Adrenal gland (tissue), 12 donors: Measurements from ENCODE around the gene RNF223. TPM values are rescaled to one million over a fixed set of nuclear protein-coding genes. Genes with fewer than 3 reads are reported as not detected.
A peak's percentile ranks its signal among the peaks of the same experiment; 100 is the strongest.

Source experiments
- DNase-seq, 7 donors: peaks; one replicate each; pipeline ENCODE4 v3.0.0-alpha.2; 2019 to 2020
- H3K27ac ChIP-seq, 5 donors: fragments of 200-600 bp; sonication (generic) in 4 of 5; 1 replicate in 3 of 5; 2 replicates in 2 of 5; pipeline versions ENCODE4 v1.5.1 to v1.8.0; 2016 to 2020; ENCODE audit warnings: mild to moderate bottlenecking in 1 of 5
- H3K27me3 ChIP-seq: fragments of 200-600 bp; 2 replicates; pipeline ENCODE4 v1.8.0; 2021
- H3K36me3 ChIP-seq, 2 donors: fragments of 200-600 bp; replicated peaks in 1 of 2; 1 replicate in 1 of 2; 2 replicates in 1 of 2; pipeline versions ENCODE4 v1.5.1 to v1.8.0; 2018 to 2022
- H3K4me1 ChIP-seq, 2 donors: fragments of 200-600 bp; replicated peaks in 1 of 2; 1 replicate in 1 of 2; 2 replicates in 1 of 2; pipeline versions ENCODE4 v1.5.1 to v1.8.0; 2018 to 2021
- H3K4me3 ChIP-seq, 4 donors: fragments of 200-600 bp; sonication (generic) in 3 of 4; one replicate each; pipeline ENCODE4 v1.5.1; 2016 to 2018
- H3K9me3 ChIP-seq, 3 donors: fragments of 200-600 bp; sonication (generic) in 1 of 3; replicated peaks in 1 of 3; 1 replicate in 2 of 3; 2 replicates in 1 of 3; pipeline versions ENCODE4 v1.5.1 to v1.8.0; 2016 to 2021
- POLR2A ChIP-seq, 2 donors: fragments of 450-650 bp; IDR thresholded peaks; one replicate each; pipeline ENCODE4 v1.6.1; 2017; ENCODE audit warnings: antibody characterized with exemption in 2 of 2, mild to moderate bottlenecking in 2 of 2, moderate library complexity in 1 of 2
- WGBS, 4 donors: extraction: QIAGEN DNeasy Blood & Tissue Kit in 2 of 4; methylation state at CpG; one replicate each; pipeline versions ENCODE4 v1.1.5 to v1.1.7; 2013 to 2017; 5-methylcytosine and 5-hydroxymethylcytosine counted together
- intact Hi-C, 2 donors: fragments of 100-400 bp; cut with DNase I; formaldehyde crosslinking; loops; one replicate each; pipeline versions ENCODE4 v1.14.1 to v1.15.0; 2022 to 2023
- polyA plus RNA-seq, 3 donors: library from polyadenylated mRNA; stranded (reverse); fragments of 200-250 nt in 2 of 3; fragments of 350-450 nt in 1 of 3; fragmentation: Illumina TruSeq in 1 of 3; extraction: RNeasy Lipid Tissue Mini Kit (QIAGEN cat#74804) in 1 of 3; gene quantifications; one replicate each; pipeline ENCODE4 v1.2.3, GENCODE V29; 2013 to 2014
- total RNA-seq, 9 donors: library from RNA; depleted of rRNA in 4 of 9; stranded (reverse); fragments of >200 nt in 4 of 9; fragments of 120-200 nt in 1 of 9; fragmentation: NEBNext Ultra II Directional in 1 of 9; extraction: Animal tissue kit (Norgen Biotek cat#: 25700) in 1 of 9; gene quantifications; one replicate each; pipeline versions ENCODE4 v1.1.0 to v1.2.4, GENCODE V29; 2013 to 2023
- TF ChIP-seq, protein P1 (sequence below), 6 experiments: fragments of 450-650 bp in 4 of 6; fragments of 200-600 bp in 2 of 6; sonication (generic) in 1 of 6; IDR thresholded peaks; 1 replicate in 5 of 6; 2 replicates in 1 of 6; pipeline versions ENCODE4 v1.5.1 to v1.8.0; 2016 to 2021; ENCODE audit warnings: antibody characterized with exemption in 6 of 6, mild to moderate bottlenecking in 2 of 6, moderate library complexity in 1 of 6
- donor health status: healthy with polysubstance abuse.
- donor health status: Bipolar disorder and iron deficiency.
- donor health status: DM: yes; HTN: yes; CAD: no.
- donor health status: DM: no; HTN: no; CAD: no.
- donor health status: DM: no; HTN: no; CAD: no.
- donor health status: DM: yes; HTN: yes; CAD: no.

Gene RNF223
- total and polyA plus RNA-seq, 12 donors = 0.03 TPM; not detected in 11

DNA sequence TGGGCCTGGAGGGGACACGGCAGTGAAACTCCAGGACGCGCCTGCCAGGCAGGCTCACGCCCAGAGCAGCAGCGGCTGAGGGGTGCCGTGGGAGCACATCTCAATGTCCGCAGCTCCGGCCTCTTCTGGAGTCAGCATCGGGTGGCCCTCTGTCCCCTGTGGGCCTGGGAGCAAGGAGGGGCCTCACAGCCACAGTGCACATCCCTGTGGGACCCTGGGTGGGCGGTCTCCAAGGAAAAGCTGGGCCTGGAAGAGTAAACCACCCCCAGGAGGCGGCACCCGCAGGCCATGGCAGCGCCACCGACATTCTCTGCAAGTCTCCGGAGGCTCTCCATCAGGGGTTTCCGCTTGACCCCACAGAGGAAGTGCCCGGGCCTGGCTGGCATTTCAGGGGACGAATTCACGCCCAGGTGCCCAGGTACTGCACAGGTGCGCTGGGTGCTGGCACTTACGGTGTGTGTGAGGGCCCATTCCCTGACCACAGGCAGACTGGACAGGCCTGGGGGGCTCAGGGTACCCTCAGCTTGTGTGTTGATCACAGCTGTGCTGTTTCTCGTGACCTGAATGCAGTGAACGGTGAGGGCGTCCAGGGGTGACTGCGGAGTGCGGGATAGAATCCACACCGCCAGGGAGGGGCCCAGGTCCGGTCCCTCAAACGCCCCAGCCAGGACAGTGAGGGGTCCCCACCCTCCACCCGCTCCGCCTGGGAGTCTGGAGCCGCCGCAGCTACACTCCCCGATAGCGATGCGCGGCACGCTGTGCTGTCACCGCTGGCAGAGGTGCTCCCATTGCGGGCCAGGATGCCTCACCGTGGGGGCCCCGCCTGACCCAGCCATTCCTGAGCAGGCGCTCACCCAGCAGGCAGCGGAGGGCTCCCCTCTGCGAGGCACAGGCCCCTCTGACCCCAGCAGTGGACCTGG is 16.6 kb upstream of the RNF223 start:
- no peaks in the 10 kb centered on the region for H3K4me1 ChIP-seq
- peak in 2 of 7 donors; percentile 13 to 14 for DNase-seq
- no peaks in the 10 kb centered on the region for H3K27me3 ChIP-seq
- no peak for TF ChIP-seq POLR2A (IDR thresholded peaks at IDR 0.05)
- TF ChIP-seq, protein P1, sequence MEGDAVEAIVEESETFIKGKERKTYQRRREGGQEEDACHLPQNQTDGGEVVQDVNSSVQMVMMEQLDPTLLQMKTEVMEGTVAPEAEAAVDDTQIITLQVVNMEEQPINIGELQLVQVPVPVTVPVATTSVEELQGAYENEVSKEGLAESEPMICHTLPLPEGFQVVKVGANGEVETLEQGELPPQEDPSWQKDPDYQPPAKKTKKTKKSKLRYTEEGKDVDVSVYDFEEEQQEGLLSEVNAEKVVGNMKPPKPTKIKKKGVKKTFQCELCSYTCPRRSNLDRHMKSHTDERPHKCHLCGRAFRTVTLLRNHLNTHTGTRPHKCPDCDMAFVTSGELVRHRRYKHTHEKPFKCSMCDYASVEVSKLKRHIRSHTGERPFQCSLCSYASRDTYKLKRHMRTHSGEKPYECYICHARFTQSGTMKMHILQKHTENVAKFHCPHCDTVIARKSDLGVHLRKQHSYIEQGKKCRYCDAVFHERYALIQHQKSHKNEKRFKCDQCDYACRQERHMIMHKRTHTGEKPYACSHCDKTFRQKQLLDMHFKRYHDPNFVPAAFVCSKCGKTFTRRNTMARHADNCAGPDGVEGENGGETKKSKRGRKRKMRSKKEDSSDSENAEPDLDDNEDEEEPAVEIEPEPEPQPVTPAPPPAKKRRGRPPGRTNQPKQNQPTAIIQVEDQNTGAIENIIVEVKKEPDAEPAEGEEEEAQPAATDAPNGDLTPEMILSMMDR (IDR thresholded peaks at IDR 0.05) = no peak
- H3K36me3 ChIP-seq = no peaks in the 10 kb centered on the region
- H3K4me3 ChIP-seq = no peak overlapping the region
- no peak overlapping the region for H3K27ac ChIP-seq
- H3K9me3 ChIP-seq = no peaks in the 10 kb centered on the region
- WGBS, 4 donors = 94 to 98% (median 96%) methylated on average over 21 to 45 of the region's 45 CpGs
- intact Hi-C loops = no loop called here

DNA sequence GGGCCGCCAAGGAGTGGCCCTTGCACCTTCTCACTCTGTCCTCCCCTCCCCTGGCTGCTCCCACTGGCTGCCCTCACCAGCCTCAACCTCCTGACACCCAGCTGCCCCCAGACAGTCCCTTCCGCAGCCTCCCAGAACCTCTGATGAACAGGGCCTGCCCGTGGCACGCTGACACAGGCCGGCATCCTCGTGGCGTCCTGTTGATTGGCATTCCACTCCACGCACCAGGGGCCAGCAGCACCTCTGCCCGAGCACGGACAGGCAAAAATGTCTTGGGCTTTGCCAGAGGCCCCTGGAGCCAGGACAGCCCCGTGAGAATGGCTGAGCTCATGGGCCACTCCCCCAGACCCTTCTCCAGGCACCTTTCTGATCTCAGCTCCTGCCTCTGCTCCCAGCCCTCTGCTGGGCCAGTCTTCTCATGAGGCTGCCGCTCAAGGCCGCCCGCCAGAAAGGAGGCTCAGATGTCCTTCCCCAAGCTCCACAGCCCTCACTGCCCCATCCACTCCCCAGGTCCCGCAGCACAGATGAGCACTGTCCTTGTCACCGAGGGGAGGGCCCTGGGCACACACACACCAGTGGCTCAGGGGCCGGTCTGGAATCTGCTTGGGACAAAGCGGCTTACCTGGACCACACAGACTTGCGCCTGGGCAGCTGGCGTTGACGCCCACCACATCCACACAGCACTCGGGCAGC is 15.8 kb upstream of the RNF223 start:
- DNase-seq = peak in 3 of 7 donors; percentile 9 to 12 (median 10)
- Histone ChIP-seq H3K4me3 (no peak overlapping the region), H3K36me3 (no peaks in the 10 kb centered on the region), H3K9me3 (no peaks in the 10 kb centered on the region), H3K27me3 (no peaks in the 10 kb centered on the region), H3K27ac (no peak overlapping the region), H3K4me1 (no peaks in the 10 kb centered on the region)
- no peak for TF ChIP-seq POLR2A (IDR thresholded peaks at IDR 0.05)
- intact Hi-C loops = no loop called here
- 69 to 100% (median 74%) methylated on average over 6 to 22 of the region's 22 CpGs for WGBS, 4 donors

DNA sequence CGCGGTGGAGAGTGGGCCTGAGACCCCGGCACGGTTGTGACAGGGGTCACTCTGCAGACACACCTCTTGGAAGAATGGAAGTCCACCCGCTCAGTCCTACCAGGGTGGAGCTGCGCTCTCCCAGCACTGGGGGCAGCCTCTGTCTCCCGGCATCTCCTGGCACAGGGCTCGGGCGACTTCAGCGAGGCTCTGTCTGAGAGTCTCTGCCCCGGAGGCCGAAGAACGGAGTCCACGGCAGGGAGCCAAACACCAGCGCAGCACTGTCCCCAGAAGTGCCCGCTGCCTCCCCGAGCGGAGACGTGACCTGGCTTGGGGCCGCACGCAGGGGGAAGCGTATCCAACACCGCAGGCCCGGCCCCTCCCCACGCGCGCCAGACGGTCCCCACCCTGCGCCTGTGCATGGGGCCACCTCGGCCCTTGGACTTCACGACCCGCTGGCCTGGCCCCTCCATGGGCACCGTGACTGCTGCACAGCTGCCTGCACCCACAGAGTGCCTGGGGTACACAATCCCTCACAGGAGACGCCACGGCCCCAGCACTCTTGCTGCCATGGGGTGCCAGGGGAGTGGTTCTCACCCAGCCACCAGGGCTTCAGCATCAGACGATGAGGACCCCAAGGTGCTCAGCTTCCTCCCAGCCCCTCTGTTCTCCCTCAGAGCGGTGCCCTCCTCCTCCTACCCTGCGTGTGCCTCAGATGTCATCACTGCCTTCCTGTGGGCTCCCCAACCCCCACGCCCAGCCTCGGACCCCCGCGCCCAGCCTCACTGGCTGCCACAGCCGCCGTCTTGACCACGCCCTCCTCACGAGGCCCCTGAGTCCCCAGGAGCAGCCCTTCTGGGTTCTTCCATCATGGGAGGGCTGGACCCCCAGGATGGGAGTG is 14.9 kb upstream of the RNF223 start:
- intact Hi-C loops = no loop called here
- H3K4me3 ChIP-seq = no peak overlapping the region
- H3K9me3 ChIP-seq = no peaks in the 10 kb centered on the region
- peak in 3 of 7 donors; percentile 12 to 18 (median 13) for DNase-seq
- 90 to 92% (median 92%) methylated on average over 18 to 46 of the region's 46 CpGs for WGBS, 4 donors
- TF ChIP-seq POLR2A (IDR thresholded peaks at IDR 0.05) = no peak
- TF ChIP-seq, protein P1 (IDR thresholded peaks at IDR 0.05) = no peak
- H3K36me3 ChIP-seq = no peaks in the 10 kb centered on the region
- H3K27ac ChIP-seq = no peak overlapping the region
- H3K27me3 ChIP-seq = no peaks in the 10 kb centered on the region
- H3K4me1 ChIP-seq = no peaks in the 10 kb centered on the region

GRCh38 chr1:1088029-1088800 is 14.1 kb upstream of the RNF223 start:
- no peak overlapping the region for H3K4me3 ChIP-seq
- 87 to 92% (median 91%) methylated on average over 10 to 38 of the region's 39 CpGs for WGBS, 4 donors

More at GRCh38 chr1:1088029-1088800, 14.1 kb upstream of the RNF223 start:
- no peaks in the 10 kb centered on the region for H3K9me3 ChIP-seq
- H3K4me1 ChIP-seq = no peaks in the 10 kb centered on the region
- no peaks in the 10 kb centered on the region for H3K27me3 ChIP-seq
- intact Hi-C loops = no loop called here
- peak in 4 of 7 donors; percentile 11 to 15 (median 14) for DNase-seq
- TF ChIP-seq, protein P1 (IDR thresholded peaks at IDR 0.05) = no peak
- no peak for TF ChIP-seq POLR2A (IDR thresholded peaks at IDR 0.05)
- no peaks in the 10 kb centered on the region for H3K36me3 ChIP-seq
- H3K27ac ChIP-seq = no peak overlapping the region
